DLD1 (cell line): ENCODE measurements around the gene NAV1.
"Not testable (repeated sequence)": the region's sequence is repeated elsewhere in the genome, so short reads cannot be mapped to it uniquely, and the experiment has no call there.

Source experiments
- in situ Hi-C: cut with HindIII; loops from 2 replicates; pipeline ENCODE4 v1.10.0; 2017; ENCODE audit warnings: low sequenced_read_pairs

NAV1 gene

GRCh38 chr1:201562659-201563405 lies 23.9 kb downstream of the NAV1 start:
- in situ Hi-C loops = no loop called here

- in situ Hi-C loops = no loop called here
Observed at GRCh38 chr1:201563406-201563780, 24.5 kb downstream of the NAV1 start.

- in situ Hi-C loops = no loop called here
Observed at GRCh38 chr1:201563941-201564340, 25.0 kb downstream of the NAV1 start.

GRCh38 chr1:201565024-201565730 lies 26.2 kb downstream of the NAV1 start:
- in situ Hi-C loops = no loop called here

GRCh38 chr1:201565771-201566528 lies 27.0 kb downstream of the NAV1 start:
- in situ Hi-C loops = no loop called here

GRCh38 chr1:201566529-201566823 lies 27.5 kb downstream of the NAV1 start:
- in situ Hi-C loops = no loop called here

- in situ Hi-C loops = no loop called here
Observed at GRCh38 chr1:201566933-201567801, 28.2 kb downstream of the NAV1 start.

GRCh38 chr1:201568265-201568664 lies 29.3 kb downstream of the NAV1 start:
- in situ Hi-C loops = no loop called here

- in situ Hi-C loops = no loop called here
Observed at GRCh38 chr1:201568859-201569294, 29.9 kb downstream of the NAV1 start.

GRCh38 chr1:201570181-201570885 lies 31.4 kb downstream of the NAV1 start:
- in situ Hi-C loops = no loop called here

GRCh38 chr1:201570886-201571624 lies 32.1 kb downstream of the NAV1 start:
- in situ Hi-C loops = no loop called here

- in situ Hi-C loops = no loop called here
Observed at GRCh38 chr1:201573030-201573429, 34.1 kb downstream of the NAV1 start.

GRCh38 chr1:201573923-201574322 lies 35.0 kb downstream of the NAV1 start:
- in situ Hi-C loops = no loop called here

GRCh38 chr1:201575912-201576311 lies 37.0 kb downstream of the NAV1 start:
- in situ Hi-C loops = no loop called here

GRCh38 chr1:201576914-201577313 lies 38.0 kb downstream of the NAV1 start:
- in situ Hi-C loops = no loop called here

GRCh38 chr1:201578008-201578888 lies 39.3 kb downstream of the NAV1 start:
- in situ Hi-C loops = no loop called here

GRCh38 chr1:201581371-201581770 lies 42.4 kb downstream of the NAV1 start:
- in situ Hi-C loops = not testable (repeated sequence)

GRCh38 chr1:201582705-201583442 lies 43.9 kb downstream of the NAV1 start:
- in situ Hi-C loops = no loop called here
